GM23338 (cell line): ENCODE measurements around the gene ZNF595. TPM values are rescaled to one million over a fixed set of nuclear protein-coding genes. Genes with fewer than 3 reads are reported as not detected.
A peak's percentile ranks its signal among the peaks of the same experiment; 100 is the strongest.

Experiments
- ATAC-seq: fragments of 200-7000 bp; cut with Tn5 transposase; 3 replicates; pipeline ENCODE4 v1.9.1; 2020
- DNase-seq: peaks from one replicate; pipeline ENCODE4 v3.0.0-alpha.2; 2015; ENCODE audit warnings: low spot score
- H2AFZ ChIP-seq: fragments of 200-600 bp; sonication (generic); 2 replicates; pipeline ENCODE4 v1.8.0; 2016; ENCODE audit warnings: antibody characterized with exemption, mild to moderate bottlenecking, moderate library complexity
- H3F3A ChIP-seq: fragments of 200-600 bp; sonication (generic); replicated peaks from 2 replicates; pipeline ENCODE4 v1.8.0; 2017; ENCODE audit warnings: antibody characterized with exemption, mixed run types, low read depth
- H3K27ac ChIP-seq: fragments of 200-600 bp; sonication (generic); 2 replicates; pipeline ENCODE4 v1.6.1; 2016; ENCODE audit warnings: low read depth
- H3K27me3 ChIP-seq: fragments of 200-600 bp; sonication (generic); 2 replicates; pipeline ENCODE4 v1.8.0; 2016; ENCODE audit warnings: mild to moderate bottlenecking, mixed run types, moderate library complexity; ENCODE audit not compliant: insufficient read depth
- H3K36me3 ChIP-seq: fragments of 200-600 bp; sonication (generic); 2 replicates; pipeline ENCODE4 v1.8.0; 2016; ENCODE audit warnings: mild to moderate bottlenecking; ENCODE audit not compliant: insufficient read depth
- H3K4me1 ChIP-seq: fragments of 200-600 bp; sonication (generic); 2 replicates; pipeline ENCODE4 v1.8.0; 2016; ENCODE audit warnings: mild to moderate bottlenecking, moderate library complexity; ENCODE audit not compliant: insufficient read depth
- H3K4me2 ChIP-seq: fragments of 200-600 bp; sonication (generic); 2 replicates; pipeline ENCODE4 v1.7.1; 2017; ENCODE audit warnings: mixed run types
- H3K4me3 ChIP-seq: fragments of 200-600 bp; sonication (generic); 2 replicates; pipeline ENCODE4 v1.6.1; 2016; ENCODE audit warnings: mixed run types
- H3K79me2 ChIP-seq: fragments of 200-600 bp; sonication (generic); replicated peaks from 2 replicates; pipeline ENCODE4 v1.8.0; 2017; ENCODE audit warnings: mild to moderate bottlenecking; ENCODE audit not compliant: insufficient read depth
- H3K9me2 ChIP-seq: fragments of 200-600 bp; sonication (generic); 2 replicates; pipeline ENCODE4 v1.8.0; 2017; ENCODE audit not compliant: insufficient read depth
- H4K20me1 ChIP-seq: fragments of 200-600 bp; sonication (generic); replicated peaks from 2 replicates; pipeline ENCODE4 v1.8.0; 2017; ENCODE audit warnings: mild to moderate bottlenecking; ENCODE audit not compliant: insufficient read depth
- H3K27ac Mint-ChIP-seq: 2 replicates; pipeline ENCODE4 v1.8.0; 2020; ENCODE audit warnings: inconsistent platforms, mild to moderate bottlenecking, moderate library complexity, mixed read lengths
- H3K27me3 Mint-ChIP-seq: 3 replicates; pipeline ENCODE4 v1.8.0; 2022; ENCODE audit warnings: low read depth, mild to moderate bottlenecking, moderate library complexity, mixed read lengths, inconsistent platforms; ENCODE audit not compliant: insufficient read depth, poor library complexity
- H3K36me3 Mint-ChIP-seq: 3 replicates; pipeline ENCODE4 v1.8.0; 2021; ENCODE audit warnings: low read depth, mild to moderate bottlenecking, inconsistent platforms, moderate library complexity, mixed read lengths
- H3K4me1 Mint-ChIP-seq: 3 replicates; pipeline ENCODE4 v1.8.0; 2020; ENCODE audit warnings: mild to moderate bottlenecking, inconsistent platforms, mixed read lengths
- H3K4me3 Mint-ChIP-seq: 3 replicates; pipeline ENCODE4 v1.8.0; 2021; ENCODE audit warnings: moderate library complexity, mild to moderate bottlenecking, inconsistent platforms, mixed read lengths
- H3K9me3 Mint-ChIP-seq: 3 replicates; pipeline ENCODE4 v1.8.0; 2020; ENCODE audit warnings: moderate library complexity, mild to moderate bottlenecking, inconsistent platforms, mixed read lengths
- CREB1 ChIP-seq: fragments of 250-450 bp; sonication (Bioruptor Pico); IDR thresholded peaks from 2 replicates; pipeline ENCODE4 v1.5.0; 2020; ENCODE audit warnings: low read depth, mild to moderate bottlenecking, moderate library complexity
- CTCF ChIP-seq, 2 experiments: fragments of 200-600 bp in 1 of 2; sonication (generic) in 1 of 2; conservative IDR thresholded peaks; 2 replicates each; pipeline versions ENCODE4 v1.5.1 to v1.6.1; 2016 to 2017; ENCODE audit warnings: antibody characterized with exemption in 2 of 2, low read depth in 2 of 2, mild to moderate bottlenecking in 2 of 2, moderate library complexity in 1 of 2
- ETS1 ChIP-seq: IDR thresholded peaks from 2 replicates; pipeline ENCODE4 v1.6.1; 2016; ENCODE audit warnings: antibody characterized with exemption
- EZH2 ChIP-seq: fragments of 200-600 bp; sonication (generic); IDR thresholded peaks from one replicate; pipeline ENCODE4 v1.8.0; 2017; ENCODE audit warnings: antibody characterized with exemption, mild to moderate bottlenecking, low read depth; ENCODE audit not compliant: unreplicated experiment
- EZH2phosphoT487 ChIP-seq: fragments of 200-600 bp; sonication (generic); IDR thresholded peaks from one replicate; pipeline ENCODE4 v1.8.1; 2018; ENCODE audit warnings: antibody characterized with exemption; ENCODE audit not compliant: unreplicated experiment
- JUNB ChIP-seq: IDR thresholded peaks from one replicate; pipeline ENCODE4 v1.6.1; 2016; ENCODE audit warnings: antibody characterized with exemption; ENCODE audit not compliant: unreplicated experiment
- NANOG ChIP-seq: IDR thresholded peaks from 2 replicates; pipeline ENCODE4 v1.6.1; 2016; ENCODE audit warnings: antibody characterized with exemption, borderline replicate concordance
- POLR2AphosphoS5 ChIP-seq: IDR thresholded peaks from 2 replicates; pipeline ENCODE4 v1.6.1; 2016; ENCODE audit warnings: antibody characterized with exemption, low read depth
- REST ChIP-seq: IDR thresholded peaks from one replicate; pipeline ENCODE4 v1.6.1; 2018; ENCODE audit warnings: antibody characterized with exemption; ENCODE audit not compliant: unreplicated experiment
- STAT1 ChIP-seq: IDR thresholded peaks from one replicate; pipeline ENCODE4 v1.6.1; 2016; ENCODE audit warnings: antibody characterized with exemption; ENCODE audit not compliant: unreplicated experiment
- ZNF114 ChIP-seq: fragments of 250-450 bp; sonication (Bioruptor Pico); IDR thresholded peaks from 2 replicates; pipeline ENCODE4 v1.5.0; 2020; ENCODE audit warnings: mild to moderate bottlenecking, moderate library complexity
- ZNF331 ChIP-seq: fragments of 250-450 bp; sonication (Bioruptor Pico); IDR thresholded peaks from 2 replicates; pipeline ENCODE4 v1.5.0; 2020; ENCODE audit warnings: low read depth, mild to moderate bottlenecking, moderate library complexity
- ZNF462 ChIP-seq: fragments of 250-450 bp; sonication (Bioruptor Pico); IDR thresholded peaks from 2 replicates; pipeline ENCODE4 v1.5.0; 2020; ENCODE audit warnings: mild to moderate bottlenecking, moderate library complexity
- polyA plus RNA-seq: library from polyadenylated mRNA; unstranded; fragments of >200 nt; fragmentation: Nextera tagmentation; extraction: Ambion mirVana; gene quantifications from 2 replicates; pipeline ENCODE4 v1.2.1, GENCODE V29; 2016
- total RNA-seq: library from RNA; depleted of rRNA; stranded (reverse); fragments of >200 nt; shearing (Covaris generic); gene quantifications from 2 replicates; pipeline ENCODE4 v1.2.3, GENCODE V29; 2014

The ZNF595 gene
- total and polyA plus RNA-seq, 2 experiments from 2014 or later = 23.2 to 31.7 TPM

GRCh38 chr4:124275-125081 is 71.4 kb downstream of the ZNF595 start, which contains the start of gene ZNF718:
Gene ZNF718, plus strand, starts transcription at chr4:124501. Its CDS starts 170 bp downstream, at chr4:124671.
- peak; percentile 95 for ATAC-seq
- peaks cover 15% of the 10 kb centered on the region for H3K27me3 Mint-ChIP-seq
- H3K4me3 Mint-ChIP-seq = peak within 1 kb of the TSS; percentile 99

More at GRCh38 chr4:124275-125081, 71.4 kb downstream of the ZNF595 start, which contains the start of gene ZNF718:
- H3K9me2 ChIP-seq = no peaks in the 10 kb centered on the region
- peak; percentile 99 for DNase-seq
- H3K36me3 ChIP-seq = peaks cover 14% of the 10 kb centered on the region
- no peaks in the 10 kb centered on the region for H3F3A ChIP-seq
- peaks cover 17% of the 10 kb centered on the region for H4K20me1 ChIP-seq
- H3K79me2 ChIP-seq = peaks cover 49% of the 10 kb centered on the region
- no peaks in the 10 kb centered on the region for H3K27me3 ChIP-seq
- Mint-ChIP-seq H3K4me1 (peaks cover 8% of the 10 kb centered on the region; the same call in 2 of the 3 replicates), H3K9me3 (peaks cover 13% of the 10 kb centered on the region), H3K27ac (peak within 1 kb of the TSS; percentile 100), H3K36me3 (peaks cover 49% of the 10 kb centered on the region)
- peak within 1 kb of the TSS; percentile 99 for H3K4me2 ChIP-seq
- TF ChIP-seq EZH2 (no peak), ZNF114 (CRISPR knock-in tag) (no peak), STAT1 (no peak), CREB1 (peak; percentile 76), ETS1 (no peak), CTCF (conservative IDR thresholded peaks at IDR 0.05; ENCODE audit: low read depth in 2 of 2) (no peak), JUNB (no peak), POLR2AphosphoS5 (peak; percentile 95), ZNF462 (CRISPR knock-in tag) (no peak), NANOG (0 out of 2 replicates have a peak, but pooled peaks have one; percentile 17), EZH2phosphoT487 (no peak), REST (no peak), ZNF331 (CRISPR knock-in tag) (no peak)
- peak within 1 kb of the TSS; percentile 35 for H2AFZ ChIP-seq
- H3K4me3 ChIP-seq = peak within 1 kb of the TSS; percentile 59
- peaks cover 10% of the 10 kb centered on the region for H3K4me1 ChIP-seq
- H3K27ac ChIP-seq = peak within 1 kb of the TSS; percentile 90
